Memory B cell (primary cell): Measurements from ENCODE around the gene ZCCHC24.

ENCODE experiments used
- ATAC-seq: fragments of 150-1000 bp; cut with Tn5 transposase; 2 replicates; pipeline ENCODE4 v1.10.0; 2021; ENCODE audit warnings: low read depth, mild to moderate bottlenecking, moderate library complexity
- DNase-seq, 2 donors: peaks; one replicate each; pipeline ENCODE4 v3.0.0; 2022; ENCODE audit warnings: low spot score in 2 of 2
- H3K27ac Mint-ChIP-seq: one replicate; pipeline ENCODE4 v1.8.0; 2022; ENCODE audit warnings: mild to moderate bottlenecking, moderate library complexity, mixed read lengths
- H3K27me3 Mint-ChIP-seq: one replicate; pipeline ENCODE4 v1.8.0; 2022; ENCODE audit warnings: mixed read lengths
- H3K36me3 Mint-ChIP-seq: one replicate; pipeline ENCODE4 v1.8.0; 2022; ENCODE audit warnings: mild to moderate bottlenecking, mixed read lengths
- H3K4me1 Mint-ChIP-seq: one replicate; pipeline ENCODE4 v1.8.0; 2022; ENCODE audit warnings: mixed read lengths
- H3K4me3 Mint-ChIP-seq: one replicate; pipeline ENCODE4 v1.8.0; 2022; ENCODE audit warnings: mild to moderate bottlenecking, moderate library complexity, mixed read lengths
- H3K9me3 Mint-ChIP-seq: one replicate; pipeline ENCODE4 v1.8.0; 2022; ENCODE audit warnings: mixed read lengths

Gene ZCCHC24

DNA sequence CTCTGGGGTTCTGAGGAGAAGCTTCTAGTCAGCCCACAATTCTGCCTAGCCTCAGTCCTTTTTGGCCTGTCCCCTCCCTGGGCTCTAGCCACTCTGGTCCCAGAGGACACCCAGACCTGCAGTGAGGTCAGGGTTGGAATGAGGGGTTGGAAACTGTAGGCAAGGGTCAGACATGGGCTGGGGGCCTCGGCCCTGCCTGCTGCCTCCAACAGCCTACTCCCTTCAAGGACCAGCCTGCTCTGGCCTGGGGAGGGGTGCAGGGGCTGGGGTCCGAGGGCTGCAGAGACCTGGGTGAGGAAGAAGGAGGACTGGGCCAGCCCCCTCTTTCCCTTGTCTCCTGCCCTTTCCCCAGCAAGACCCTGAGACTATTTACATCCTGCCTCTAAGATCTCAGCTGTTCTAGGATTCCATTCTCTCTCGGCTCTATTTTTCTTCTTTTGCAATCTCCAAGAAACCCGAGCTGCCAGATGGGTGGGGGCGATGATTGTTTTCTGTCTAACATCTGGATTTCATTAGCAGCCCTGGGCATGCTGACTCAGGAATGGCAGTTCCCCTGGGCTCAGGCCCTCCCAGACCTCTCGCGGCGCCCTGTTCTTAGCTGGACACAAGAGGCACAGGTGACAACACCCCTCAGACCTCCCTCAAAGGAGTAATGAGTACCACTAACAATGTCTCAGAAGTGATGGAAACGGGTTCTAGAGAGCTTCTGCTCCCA is 23.1 kb downstream of the ZCCHC24 start:
- Mint-ChIP-seq H3K27ac (no peak overlapping the region), H3K4me1 (peaks cover 8% of the 10 kb centered on the region), H3K4me3 (no peak overlapping the region), H3K27me3 (no peaks in the 10 kb centered on the region), H3K9me3 (no peaks in the 10 kb centered on the region), H3K36me3 (peaks cover 2% of the 10 kb centered on the region)
- no peak for ATAC-seq
- DNase-seq: no peak

GRCh38 chr10:79420974-79421688 is 24.3 kb downstream of the ZCCHC24 start:
- H3K4me3 Mint-ChIP-seq: no peak overlapping the region
- DNase-seq (no peak), ATAC-seq (no peak)
- peaks cover 9% of the 10 kb centered on the region for H3K4me1 Mint-ChIP-seq
- H3K27me3 Mint-ChIP-seq: no peaks in the 10 kb centered on the region
- H3K9me3 Mint-ChIP-seq: no peaks in the 10 kb centered on the region
- H3K36me3 Mint-ChIP-seq: peaks cover 2% of the 10 kb centered on the region
- H3K27ac Mint-ChIP-seq: no peak overlapping the region

GRCh38 chr10:79418886-79419595 is 26.4 kb downstream of the ZCCHC24 start:
- H3K4me1 Mint-ChIP-seq: peaks cover 9% of the 10 kb centered on the region
- no peaks in the 10 kb centered on the region for H3K27me3 Mint-ChIP-seq
- peaks cover 2% of the 10 kb centered on the region for H3K36me3 Mint-ChIP-seq
- no peak overlapping the region for H3K4me3 Mint-ChIP-seq
- ATAC-seq (no peak), DNase-seq (no peak)
- no peaks in the 10 kb centered on the region for H3K9me3 Mint-ChIP-seq
- H3K27ac Mint-ChIP-seq: no peak overlapping the region

DNA sequence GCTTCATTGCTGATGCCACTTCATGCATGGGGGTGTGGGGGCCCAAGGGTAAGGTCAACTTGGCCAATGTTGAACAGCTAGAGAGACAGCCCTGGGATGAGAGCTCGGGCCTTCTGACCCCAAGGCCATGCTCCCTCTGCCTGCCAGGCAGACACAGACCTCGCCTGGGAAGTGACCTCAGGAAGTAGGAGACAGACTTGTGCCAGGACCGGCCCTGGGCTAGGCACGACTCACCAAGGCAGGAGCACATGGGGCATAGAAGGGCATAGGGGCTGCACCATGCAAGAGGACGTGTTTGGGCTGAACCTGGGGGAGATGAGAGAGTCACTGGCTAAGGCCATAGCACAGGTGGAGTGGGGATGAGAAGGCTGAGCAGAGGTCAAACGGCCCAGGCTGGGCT is 27.1 kb downstream of the ZCCHC24 start:
- Mint-ChIP-seq H3K4me1 (peaks cover 12% of the 10 kb centered on the region), H3K27ac (no peak overlapping the region), H3K4me3 (no peak overlapping the region), H3K27me3 (no peaks in the 10 kb centered on the region), H3K9me3 (no peaks in the 10 kb centered on the region), H3K36me3 (peaks cover 2% of the 10 kb centered on the region)
- DNase-seq (no peak), ATAC-seq (no peak)

- Mint-ChIP-seq H3K4me3 (no peak overlapping the region), H3K9me3 (no peaks in the 10 kb centered on the region), H3K4me1 (peaks cover 16% of the 10 kb centered on the region), H3K27ac (peak overlapping the region; percentile 32), H3K27me3 (no peaks in the 10 kb centered on the region), H3K36me3 (peaks cover 2% of the 10 kb centered on the region)
- ATAC-seq (no peak), DNase-seq (no peak)
Observed at GRCh38 chr10:79417731-79418130, 27.7 kb downstream of the ZCCHC24 start.

DNA sequence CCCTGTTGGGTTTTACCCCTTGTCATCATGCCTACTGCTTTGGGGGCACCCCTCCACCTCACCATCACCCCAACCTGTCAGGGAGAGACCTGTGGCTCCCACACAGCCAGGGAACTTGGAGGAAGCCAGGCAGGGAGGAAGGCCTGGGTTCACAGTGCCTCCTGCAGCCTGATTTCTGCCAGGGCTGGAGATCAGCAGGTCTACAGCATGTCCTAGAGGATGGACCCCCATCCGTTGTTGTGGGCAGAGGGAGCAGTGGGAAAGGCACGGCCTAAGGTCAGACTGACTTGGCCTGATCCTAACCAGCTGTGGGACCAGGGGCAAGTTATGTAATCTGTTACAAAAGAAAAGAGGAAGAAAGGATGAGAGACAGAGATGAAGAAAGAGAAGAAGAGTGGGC is 28.2 kb downstream of the ZCCHC24 start:
- Mint-ChIP-seq H3K4me3 (no peak overlapping the region), H3K27ac (peak overlapping the region; percentile 32), H3K27me3 (no peaks in the 10 kb centered on the region), H3K9me3 (no peaks in the 10 kb centered on the region), H3K36me3 (peaks cover 2% of the 10 kb centered on the region), H3K4me1 (peaks cover 16% of the 10 kb centered on the region)
- ATAC-seq (no peak), DNase-seq (no peak)

DNA sequence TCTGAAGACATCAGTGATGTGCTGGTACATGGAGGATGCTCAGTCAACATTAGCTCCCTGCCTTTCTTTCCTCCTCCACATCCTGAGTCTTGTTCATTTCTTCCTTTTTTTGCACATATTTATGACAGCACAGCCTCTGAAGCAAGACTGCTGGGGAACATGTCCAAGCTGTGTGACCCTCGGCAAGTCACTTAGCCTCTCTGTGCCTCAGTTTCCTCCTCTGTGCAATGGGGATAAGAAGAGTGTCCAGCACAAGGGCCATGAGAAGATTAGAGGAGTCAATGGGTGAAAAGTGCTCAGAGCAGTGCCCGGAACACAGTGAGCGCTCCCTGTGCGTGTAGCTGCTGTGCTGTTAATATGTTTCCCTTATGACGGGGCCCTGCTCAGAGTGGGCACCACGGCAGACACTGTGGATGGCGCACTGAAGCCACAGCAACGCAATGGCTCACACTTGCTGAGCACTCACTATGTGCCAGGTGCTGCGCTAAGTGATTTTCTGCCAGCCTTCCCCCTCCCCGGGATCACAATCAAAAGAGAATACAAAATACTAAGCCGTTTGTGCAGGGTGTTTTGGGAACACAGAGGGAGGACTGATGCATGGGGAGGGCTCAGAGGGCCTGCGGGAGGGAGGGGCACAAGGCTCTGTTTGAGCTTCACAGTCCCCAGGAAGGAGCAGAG is 28.7 kb downstream of the ZCCHC24 start:
- H3K27me3 Mint-ChIP-seq: no peaks in the 10 kb centered on the region
- H3K9me3 Mint-ChIP-seq: no peaks in the 10 kb centered on the region
- H3K27ac Mint-ChIP-seq: no peak overlapping the region
- peaks cover 2% of the 10 kb centered on the region for H3K36me3 Mint-ChIP-seq
- no peak for ATAC-seq
- DNase-seq: no peak
- H3K4me1 Mint-ChIP-seq: peaks cover 16% of the 10 kb centered on the region
- no peak overlapping the region for H3K4me3 Mint-ChIP-seq

DNA sequence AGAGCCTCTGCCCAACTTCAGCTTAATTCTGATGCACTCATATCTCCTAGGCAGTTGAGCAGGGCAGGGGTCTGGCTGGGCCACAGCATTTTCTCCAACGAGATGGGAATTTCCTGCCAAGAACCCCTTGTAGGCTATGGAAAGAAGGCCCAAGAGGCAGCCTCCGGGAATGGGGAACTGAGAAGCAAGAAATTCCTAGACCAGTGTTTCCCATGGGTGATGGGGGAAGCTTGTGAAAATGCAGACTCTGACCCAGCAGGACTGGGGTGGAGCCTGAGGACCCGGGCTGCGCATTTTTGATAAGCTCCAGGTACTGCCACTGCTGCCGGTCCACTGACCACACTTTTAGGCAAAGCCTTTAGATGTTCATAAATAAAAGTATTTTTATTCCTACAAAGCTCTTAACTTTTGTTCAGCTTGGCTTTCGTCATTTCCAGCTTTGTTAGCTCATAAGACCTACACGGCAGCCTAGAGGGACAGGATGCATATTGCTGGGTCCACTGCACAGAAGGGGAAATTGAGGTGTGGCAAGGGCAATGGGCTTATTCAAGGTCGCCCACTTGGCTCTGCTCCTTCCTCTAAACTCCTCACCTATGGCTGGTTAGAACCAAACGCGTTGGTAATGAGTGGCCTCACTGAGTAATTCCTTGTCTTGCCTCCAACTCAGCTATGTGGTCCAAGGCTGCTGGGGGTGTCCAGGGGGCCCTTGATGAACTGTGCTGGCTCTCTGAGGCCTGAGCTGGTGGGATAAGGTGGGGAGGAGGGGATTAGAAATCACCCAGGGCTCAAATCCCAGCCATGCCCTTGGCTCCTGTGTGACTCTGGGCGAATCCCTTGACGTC is 29.5 kb downstream of the ZCCHC24 start:
- no peak overlapping the region for H3K27ac Mint-ChIP-seq
- peaks cover 16% of the 10 kb centered on the region for H3K4me1 Mint-ChIP-seq
- ATAC-seq: no peak
- H3K4me3 Mint-ChIP-seq: no peak overlapping the region
- no peaks in the 10 kb centered on the region for H3K9me3 Mint-ChIP-seq
- H3K27me3 Mint-ChIP-seq: no peaks in the 10 kb centered on the region
- DNase-seq: no peak
- peaks cover 2% of the 10 kb centered on the region for H3K36me3 Mint-ChIP-seq

GRCh38 chr10:79414714-79415113 is 30.7 kb downstream of the ZCCHC24 start:
- H3K27me3 Mint-ChIP-seq: peaks cover 3% of the 10 kb centered on the region
- DNase-seq (no peak), ATAC-seq (no peak)
- no peaks in the 10 kb centered on the region for H3K9me3 Mint-ChIP-seq
- H3K36me3 Mint-ChIP-seq: peaks cover 3% of the 10 kb centered on the region
- peaks cover 16% of the 10 kb centered on the region for H3K4me1 Mint-ChIP-seq
- H3K4me3 Mint-ChIP-seq: no peak overlapping the region
- no peak overlapping the region for H3K27ac Mint-ChIP-seq

GRCh38 chr10:79413196-79413595 is 32.2 kb downstream of the ZCCHC24 start:
- no peak overlapping the region for H3K4me3 Mint-ChIP-seq
- peak overlapping the region; percentile 45 for H3K27ac Mint-ChIP-seq
- ATAC-seq: no peak
- H3K27me3 Mint-ChIP-seq: peaks cover 3% of the 10 kb centered on the region
- H3K4me1 Mint-ChIP-seq: peaks cover 9% of the 10 kb centered on the region
- H3K9me3 Mint-ChIP-seq: no peaks in the 10 kb centered on the region
- DNase-seq: no peak
- H3K36me3 Mint-ChIP-seq: peaks cover 1% of the 10 kb centered on the region

GRCh38 chr10:79412516-79412915 is 32.9 kb downstream of the ZCCHC24 start:
- peaks cover 1% of the 10 kb centered on the region for H3K36me3 Mint-ChIP-seq
- peaks cover 9% of the 10 kb centered on the region for H3K4me1 Mint-ChIP-seq
- peaks cover 3% of the 10 kb centered on the region for H3K27me3 Mint-ChIP-seq
- H3K4me3 Mint-ChIP-seq: no peak overlapping the region
- no peaks in the 10 kb centered on the region for H3K9me3 Mint-ChIP-seq
- ATAC-seq (no peak), DNase-seq (no peak)
- no peak overlapping the region for H3K27ac Mint-ChIP-seq

- Mint-ChIP-seq H3K27ac (no peak overlapping the region), H3K4me3 (no peak overlapping the region), H3K4me1 (peaks cover 7% of the 10 kb centered on the region), H3K9me3 (no peaks in the 10 kb centered on the region), H3K36me3 (peaks cover 1% of the 10 kb centered on the region), H3K27me3 (peaks cover 3% of the 10 kb centered on the region)
- ATAC-seq: no peak
- no peak for DNase-seq
Observed at GRCh38 chr10:79411546-79412495, 33.6 kb downstream of the ZCCHC24 start.
